AG09309 (cell line): ENCODE measurements around the gene ANXA5.

Experiments used
- DNase-seq: peaks from one replicate; pipeline ENCODE4 v3.0.0-alpha.2; 2010; ENCODE audit warnings: low read depth
- H3K4me3 ChIP-seq: 2 replicates; pipeline ENCODE4 v1.5.1; 2011; ENCODE audit warnings: mild to moderate bottlenecking, low read depth, low read length, moderate library complexity; ENCODE audit not compliant: control insufficient read depth
- CTCF ChIP-seq: IDR thresholded peaks from 2 replicates; pipeline ENCODE4 v1.5.1; 2011; ENCODE audit warnings: mild to moderate bottlenecking, low read depth, low read length, inconsistent platforms; ENCODE audit not compliant: insufficient read depth, control insufficient read depth; ENCODE audit errors: missing control alignments

ANXA5 gene

GRCh38 chr4:121684561-121684960 is 12.2 kb downstream of the ANXA5 start:
- no peak for TF ChIP-seq CTCF
- no peak for DNase-seq
- no peak overlapping the region for H3K4me3 ChIP-seq

GRCh38 chr4:121684016-121684415 is 12.8 kb downstream of the ANXA5 start:
- no peak overlapping the region for H3K4me3 ChIP-seq
- DNase-seq: no peak
- no peak for TF ChIP-seq CTCF

- no peak overlapping the region for H3K4me3 ChIP-seq
- no peak for DNase-seq
- no peak for TF ChIP-seq CTCF
These were observed 16.2 kb downstream of the ANXA5 start for GRCh38 chr4:121680571-121680970.

- no peak overlapping the region for H3K4me3 ChIP-seq
- no peak for TF ChIP-seq CTCF
- DNase-seq: no peak
These were observed 16.8 kb downstream of the ANXA5 start for GRCh38 chr4:121679951-121680350.

- H3K4me3 ChIP-seq: no peak overlapping the region
- DNase-seq: no peak
- no peak for TF ChIP-seq CTCF
These were observed 17.5 kb downstream of the ANXA5 start for GRCh38 chr4:121679267-121679666.

- DNase-seq: no peak
- no peak overlapping the region for H3K4me3 ChIP-seq
- no peak for TF ChIP-seq CTCF
These were observed 19.3 kb downstream of the ANXA5 start for GRCh38 chr4:121677524-121677923.
